Measurements from ENCODE around the gene ACO1.

The ACO1 gene

DNA sequence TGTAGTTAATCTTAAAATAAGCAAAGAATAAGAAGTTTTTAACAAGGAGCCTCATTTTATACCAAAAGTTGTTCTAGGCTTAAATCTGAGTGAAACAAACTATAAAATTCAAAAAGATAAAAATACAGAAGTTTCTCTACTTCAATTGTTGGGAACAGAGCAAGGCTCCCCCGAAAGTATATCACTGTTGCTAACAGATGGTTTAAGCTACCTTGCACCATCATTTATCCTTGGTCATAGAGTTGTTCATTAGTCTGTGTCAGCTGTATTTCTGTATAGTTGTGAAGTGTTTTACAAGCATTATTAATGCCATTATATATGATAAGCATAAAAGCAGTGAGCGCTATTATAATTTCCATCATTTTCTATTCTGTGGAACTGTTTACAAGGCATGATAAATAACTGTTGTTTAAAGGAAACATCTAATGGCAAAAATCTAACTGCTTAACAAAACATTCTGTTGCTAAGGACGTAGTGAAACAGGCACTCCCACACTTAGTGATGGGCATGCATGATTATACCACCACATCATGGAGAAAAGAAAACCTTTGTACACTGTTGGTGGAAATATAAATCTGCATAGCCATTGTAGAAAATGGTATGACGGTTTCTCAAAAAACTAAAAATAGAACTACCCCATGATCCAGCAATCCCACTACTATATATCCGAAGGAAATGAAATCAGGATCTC, 23.3 kb upstream of the ACO1 start:
- no peak for DNase-seq
- CTCF ChIA-PET, result no interaction called here
- no peaks in the 10 kb centered on the region for H3K9me3 Mint-ChIP-seq
- no peaks in the 10 kb centered on the region for H3K36me3 Mint-ChIP-seq
- no peaks in the 10 kb centered on the region for H3K4me1 Mint-ChIP-seq
- H3K27me3 Mint-ChIP-seq, result no peaks in the 10 kb centered on the region
- H3K4me3 Mint-ChIP-seq, result no peak overlapping the region
- H3K27ac Mint-ChIP-seq, result no peak overlapping the region

DNA sequence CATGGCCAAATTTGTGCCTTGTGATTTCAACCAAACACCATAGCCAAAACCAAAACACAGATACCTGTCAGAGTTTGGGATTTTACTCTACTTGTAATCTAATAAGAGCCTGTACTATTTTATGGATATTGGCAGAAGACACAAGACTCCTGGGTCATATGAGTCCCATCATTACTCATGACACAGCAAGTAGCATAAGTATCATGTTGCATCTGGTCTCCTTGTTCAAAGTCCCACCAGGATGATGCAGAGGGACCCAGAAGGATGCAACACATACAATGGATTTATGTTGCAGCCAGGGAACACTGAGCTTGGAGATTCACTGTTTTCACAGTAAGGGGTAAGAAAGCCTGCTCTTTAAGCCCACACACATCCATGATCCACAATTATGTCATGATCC, 13.2 kb upstream of the ACO1 start:
- Mint-ChIP-seq H3K27me3 (peaks cover 6% of the 10 kb centered on the region), H3K4me1 (no peaks in the 10 kb centered on the region), H3K27ac (no peak overlapping the region), H3K9me3 (peaks cover 4% of the 10 kb centered on the region), H3K4me3 (no peak overlapping the region), H3K36me3 (no peaks in the 10 kb centered on the region)
- CTCF ChIA-PET, result interaction anchor here (1.0 kb wide), 1 partner anchor 8 kb away, joined by 3 read pairs; no protein-coding TSS in a partner anchor
- DNase-seq, result no peak

DNA sequence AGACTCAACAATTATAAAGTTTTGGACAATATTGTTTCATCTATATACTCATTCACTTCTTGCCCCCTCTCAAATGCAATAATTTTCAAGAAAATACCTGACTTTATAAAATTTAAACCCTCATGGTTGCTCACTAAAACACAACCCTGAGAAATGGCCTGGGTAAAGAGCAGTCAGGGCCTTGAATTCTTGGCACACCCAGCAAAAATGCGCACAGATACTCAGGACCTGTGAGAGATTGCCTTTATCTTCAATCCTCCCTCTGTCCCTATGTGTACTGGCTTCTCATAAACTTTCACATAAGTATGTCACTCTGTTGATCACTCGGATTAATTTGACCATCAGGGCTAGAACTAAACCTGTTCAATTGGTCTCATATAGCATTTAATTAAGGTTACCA, 12.8 kb upstream of the ACO1 start:
- Mint-ChIP-seq H3K9me3 (peaks cover 4% of the 10 kb centered on the region), H3K36me3 (no peaks in the 10 kb centered on the region)
- CTCF ChIA-PET, result no interaction called here

DNA sequence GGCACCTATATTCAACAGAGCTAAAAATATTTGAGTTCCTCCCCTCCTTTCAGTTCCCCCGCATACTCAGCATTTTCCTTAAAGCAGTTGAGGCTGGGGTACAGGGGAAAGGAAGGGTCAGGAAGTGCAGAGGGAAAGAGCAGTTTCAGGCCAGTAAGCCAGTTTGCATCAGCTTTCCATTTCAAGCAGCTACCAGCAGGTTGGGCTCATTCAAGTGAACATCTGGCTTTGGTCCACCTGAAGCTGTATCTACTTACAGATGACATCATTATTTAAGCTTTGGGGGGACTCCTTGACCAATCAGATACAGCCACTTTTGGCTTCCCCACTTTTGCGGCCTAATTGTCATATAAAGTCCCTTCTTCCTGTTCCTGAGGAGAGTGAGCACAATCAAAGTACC, 8.2 kb upstream of the ACO1 start:
- Mint-ChIP-seq H3K36me3 (no peaks in the 10 kb centered on the region), H3K27ac (no peak overlapping the region), H3K4me3 (no peak overlapping the region), H3K4me1 (peaks cover 10% of the 10 kb centered on the region), H3K9me3 (no peaks in the 10 kb centered on the region), H3K27me3 (peaks cover 16% of the 10 kb centered on the region)
- no peak for DNase-seq
- CTCF ChIA-PET, result interaction anchor here (1.4 to 7.4 kb wide), 3 partner anchors 9 to 202 kb away, joined by 4 to 421 read pairs (median 25); partner anchors contain the start of genes ACO1, NDUFB6 and RIGI

More for the DNA sequence above, 12.8 kb upstream of the ACO1 start:
- Mint-ChIP-seq H3K4me1 (no peaks in the 10 kb centered on the region), H3K27me3 (peaks cover 6% of the 10 kb centered on the region), H3K4me3 (no peak overlapping the region), H3K27ac (no peak overlapping the region)
- DNase-seq, result no peak

DNA sequence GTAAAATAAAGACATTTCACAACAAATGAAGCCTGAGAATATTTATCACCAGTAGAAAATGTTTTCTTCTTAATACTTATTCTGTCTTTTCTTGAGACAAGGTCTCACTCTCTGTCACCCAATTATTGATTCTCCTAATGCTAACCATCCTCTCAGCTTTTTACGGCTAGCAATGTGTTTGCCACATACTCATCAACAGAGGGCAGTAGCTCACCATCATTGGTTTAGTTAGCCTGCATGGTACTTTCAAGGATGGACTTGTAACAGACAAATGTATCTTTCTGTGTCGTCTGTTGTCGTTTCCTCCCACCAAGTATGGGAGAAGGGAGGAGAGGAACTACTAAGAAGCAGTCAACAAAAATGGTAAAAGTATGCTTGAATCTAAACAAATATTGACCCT, 5.9 kb upstream of the ACO1 start:
- peak; percentile 48 for DNase-seq
- Mint-ChIP-seq H3K27ac (no peak overlapping the region), H3K9me3 (no peaks in the 10 kb centered on the region), H3K4me3 (no peak overlapping the region), H3K27me3 (peaks cover 36% of the 10 kb centered on the region), H3K4me1 (peaks cover 11% of the 10 kb centered on the region), H3K36me3 (no peaks in the 10 kb centered on the region)
- CTCF ChIA-PET, result interaction anchor here (0.6 to 7.4 kb wide), 30 partner anchors 8 to 848 kb away, joined by 3 to 421 read pairs (median 5); partner anchors contain the start of genes NDUFB6, RIGI and SMIM27

DNA sequence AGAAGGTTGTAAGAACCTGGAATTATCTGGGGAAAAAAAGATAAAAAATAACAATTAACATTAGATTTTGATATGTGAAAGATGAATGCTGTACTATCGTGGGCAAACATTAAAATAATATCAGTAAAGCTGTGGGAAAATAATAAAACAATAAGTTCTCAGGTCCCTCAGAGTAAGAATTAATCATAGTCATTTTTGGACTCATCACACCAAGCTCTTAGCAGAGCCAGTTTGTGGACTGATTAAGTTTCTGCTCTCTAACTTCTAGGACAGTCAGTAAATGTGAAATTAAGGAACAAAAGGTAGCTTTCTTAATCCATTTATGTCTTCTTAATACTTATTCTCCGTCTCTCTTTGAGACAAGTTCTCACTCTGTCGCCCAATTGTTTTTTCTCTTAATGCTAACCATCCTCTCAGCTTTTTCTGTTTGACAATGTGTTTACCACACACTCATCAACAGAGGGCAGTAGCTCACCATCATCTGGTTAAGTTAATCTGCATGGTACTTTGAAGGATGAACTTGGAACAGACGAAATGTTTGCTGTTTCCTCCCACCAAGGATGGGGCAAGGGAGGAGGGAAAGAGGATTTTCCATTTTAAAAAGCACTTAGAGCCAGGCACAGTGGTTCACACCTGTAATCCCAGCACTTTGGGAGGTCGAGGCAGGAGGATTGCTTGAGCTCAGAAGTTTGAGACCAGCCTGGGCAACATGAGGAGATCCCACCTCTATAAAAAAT, 5.3 kb upstream of the ACO1 start:
- H3K36me3 Mint-ChIP-seq, result no peaks in the 10 kb centered on the region
- CTCF ChIA-PET, result interaction anchor here (0.7 to 7.4 kb wide), 33 partner anchors 9 to 847 kb away, joined by 3 to 421 read pairs (median 5); partner anchors contain the start of genes NDUFB6, RIGI and SMIM27
- H3K9me3 Mint-ChIP-seq, result no peaks in the 10 kb centered on the region
- no peak overlapping the region for H3K27ac Mint-ChIP-seq
- H3K27me3 Mint-ChIP-seq, result peaks cover 41% of the 10 kb centered on the region
- DNase-seq, result peak; percentile 66
- peaks cover 16% of the 10 kb centered on the region for H3K4me1 Mint-ChIP-seq
- no peak overlapping the region for H3K4me3 Mint-ChIP-seq

DNA sequence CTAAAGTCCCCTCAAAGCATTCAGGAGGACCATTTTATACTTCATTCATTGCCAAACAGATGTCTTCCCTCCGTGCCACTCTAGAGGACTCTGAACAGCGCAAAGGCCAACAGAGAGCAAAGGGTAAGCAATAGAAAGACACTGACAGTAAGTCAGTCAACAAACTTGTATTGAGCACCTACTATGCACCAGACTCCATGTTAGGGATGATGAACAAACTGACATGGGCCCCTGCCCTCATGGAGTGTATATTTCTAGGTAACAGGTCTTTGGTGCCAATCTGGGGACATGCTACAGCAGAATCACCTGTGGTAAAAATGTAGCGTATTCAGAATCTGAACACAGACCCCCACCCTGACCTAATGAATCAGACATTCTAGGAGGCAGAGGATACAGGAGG, 3.5 kb upstream of the ACO1 start:
- CTCF ChIA-PET, result interaction anchor here (1.0 to 7.4 kb wide), 7 partner anchors 22 to 199 kb away, joined by 3 to 421 read pairs (median 7); partner anchors contain the start of genes NDUFB6 and RIGI

DNA sequence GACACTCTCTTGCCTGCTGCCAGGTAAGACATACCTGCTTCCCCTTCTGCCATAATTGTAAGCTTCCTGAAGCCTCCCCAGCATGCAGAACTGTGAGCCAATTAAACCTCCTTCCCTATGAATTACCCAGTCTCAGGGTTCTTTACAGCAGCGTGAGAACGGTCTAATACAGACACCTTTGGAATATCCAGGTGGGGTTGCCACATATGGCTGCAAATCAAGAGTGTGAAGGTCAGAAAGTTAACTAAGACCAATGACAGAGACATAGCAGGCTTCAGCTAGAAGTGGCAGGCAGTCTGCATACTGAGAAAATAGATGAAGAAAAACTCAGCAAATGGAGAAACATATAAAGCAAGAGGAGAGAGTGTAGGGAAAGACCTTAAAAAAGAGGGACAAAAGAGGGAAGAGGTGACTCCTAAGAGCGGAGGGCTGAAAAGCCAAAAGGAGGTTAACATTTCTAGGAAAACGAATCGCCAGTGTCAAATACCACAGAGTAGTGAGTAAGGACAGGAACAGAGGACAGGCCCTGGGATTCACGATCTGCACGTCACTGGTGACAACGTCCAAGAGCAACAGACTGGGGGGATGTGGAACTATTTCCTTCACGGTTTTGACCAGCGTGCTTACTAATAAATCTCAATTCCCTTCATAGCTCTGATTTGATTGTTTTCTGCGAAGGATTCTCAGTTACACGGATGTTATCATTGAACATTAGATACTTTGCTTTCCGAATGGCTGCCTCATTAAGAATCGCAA, 1.7 kb upstream of the ACO1 start:
- Mint-ChIP-seq H3K27me3 (peaks cover 41% of the 10 kb centered on the region), H3K4me3 (no peak overlapping the region), H3K4me1 (peaks cover 31% of the 10 kb centered on the region), H3K27ac (no peak overlapping the region), H3K9me3 (no peaks in the 10 kb centered on the region), H3K36me3 (no peaks in the 10 kb centered on the region)
- CTCF ChIA-PET, result interaction anchor here (0.7 to 5.0 kb wide), 7 partner anchors 49 to 197 kb away, joined by 3 to 49 read pairs (median 5); partner anchors contain the start of genes NDUFB6 and RIGI
- DNase-seq, result no peak

More for the DNA sequence above, 3.5 kb upstream of the ACO1 start:
- Mint-ChIP-seq H3K4me1 (peaks cover 24% of the 10 kb centered on the region), H3K27ac (no peak overlapping the region), H3K36me3 (no peaks in the 10 kb centered on the region), H3K27me3 (peaks cover 41% of the 10 kb centered on the region), H3K4me3 (no peak overlapping the region), H3K9me3 (no peaks in the 10 kb centered on the region)
- DNase-seq, result no peak

DNA sequence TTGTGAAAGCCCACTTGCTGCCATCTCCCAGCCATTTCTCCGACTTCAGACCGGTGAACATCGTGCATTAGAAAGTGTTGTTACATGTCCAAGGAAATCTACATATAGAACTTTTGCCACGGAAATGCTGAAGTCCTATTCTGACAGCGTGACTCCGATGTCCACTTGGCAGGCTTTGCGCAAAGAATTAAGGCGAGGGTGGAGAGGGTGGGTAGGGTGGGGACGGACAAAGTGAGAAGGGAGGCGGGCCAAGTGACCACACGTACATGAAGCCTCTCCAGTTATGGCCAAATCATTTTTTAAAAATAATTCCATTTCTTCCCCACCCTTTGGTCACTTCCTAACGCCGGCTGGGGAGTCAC, 460 bp upstream of the ACO1 start:
- DNase-seq, result peak; percentile 25
- H3K27ac Mint-ChIP-seq, result no peak overlapping the region

DNA sequence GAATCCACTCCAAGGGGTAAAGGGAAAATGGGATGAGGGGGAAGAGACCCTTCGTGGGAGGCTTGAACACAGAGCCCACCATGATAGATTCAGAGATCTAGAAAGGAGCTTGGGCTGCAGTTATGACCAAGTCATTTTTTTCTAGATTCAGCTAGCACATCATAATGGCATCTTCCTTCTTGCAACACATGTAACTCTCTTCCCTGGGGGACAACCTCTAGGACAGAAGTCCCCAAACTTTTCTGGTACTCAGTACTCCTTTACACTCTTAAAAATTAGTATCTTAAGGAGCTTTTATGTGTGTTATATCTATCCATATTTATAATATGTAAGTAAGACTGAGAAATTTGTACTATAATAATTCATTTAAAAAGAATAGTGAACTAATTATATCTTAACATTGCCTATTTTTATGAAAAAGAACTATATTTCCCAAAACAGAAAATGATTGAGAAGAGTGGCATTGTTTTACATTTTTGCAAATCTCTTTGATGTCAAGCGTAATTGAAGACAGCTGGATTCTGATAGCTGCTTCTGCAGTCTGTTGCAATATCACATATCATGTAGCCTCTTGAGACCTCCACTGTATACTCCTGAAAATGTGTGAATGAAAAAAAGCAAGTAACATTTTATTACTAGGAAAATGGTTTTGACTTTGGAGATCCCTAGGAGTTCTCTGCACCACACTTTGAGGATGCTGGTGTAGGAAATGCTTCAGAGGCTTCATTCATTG, 875 bp downstream of the ACO1 start:
- Mint-ChIP-seq H3K27ac (no peak overlapping the region), H3K36me3 (no peaks in the 10 kb centered on the region), H3K4me3 (peak overlapping the region; percentile 78), H3K9me3 (no peaks in the 10 kb centered on the region), H3K27me3 (peaks cover 33% of the 10 kb centered on the region), H3K4me1 (peaks cover 21% of the 10 kb centered on the region)
- no peak for DNase-seq
- CTCF ChIA-PET, result interaction anchor here (1.7 to 5.0 kb wide), 3 partner anchors 9 to 195 kb away, joined by 4 to 49 read pairs (median 13); partner anchors contain the start of gene NDUFB6

More for the DNA sequence above, 460 bp upstream of the ACO1 start:
- Mint-ChIP-seq H3K9me3 (no peaks in the 10 kb centered on the region), H3K27me3 (peaks cover 41% of the 10 kb centered on the region), H3K36me3 (no peaks in the 10 kb centered on the region), H3K4me1 (peaks cover 26% of the 10 kb centered on the region), H3K4me3 (peak overlapping the region; percentile 64)
- CTCF ChIA-PET, result interaction anchor here (1.4 to 5.0 kb wide), 6 partner anchors 7 to 205 kb away, joined by 3 to 49 read pairs (median 8); partner anchors contain the start of genes NDUFB6 and RIGI

DNA sequence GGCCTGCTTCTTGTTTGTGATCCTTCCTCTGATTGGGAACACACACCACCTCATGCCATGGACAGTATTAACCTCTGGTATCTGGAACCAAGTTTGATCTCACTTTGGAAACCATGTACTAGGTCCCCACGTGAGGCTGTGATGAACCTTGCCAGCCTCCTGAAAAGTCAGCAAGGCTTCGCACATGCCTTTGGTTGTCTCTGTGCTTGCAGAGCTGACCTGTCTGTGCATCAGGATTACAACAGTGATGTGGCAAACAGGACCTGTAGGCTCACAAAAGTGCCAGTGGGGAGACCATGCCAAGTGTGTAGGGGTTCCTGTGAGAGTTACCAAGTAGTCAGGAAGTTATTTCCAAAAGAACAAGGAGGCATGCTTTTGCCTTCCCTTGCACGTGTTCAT, 1.4 kb downstream of the ACO1 start:
- no peak overlapping the region for H3K27ac Mint-ChIP-seq
- no peaks in the 10 kb centered on the region for H3K36me3 Mint-ChIP-seq
- CTCF ChIA-PET, result interaction anchor here (2.2 to 5.0 kb wide), 2 partner anchors 187 to 194 kb away, joined by 13 to 49 read pairs; partner anchors contain the start of gene NDUFB6
- no peaks in the 10 kb centered on the region for H3K9me3 Mint-ChIP-seq
- H3K27me3 Mint-ChIP-seq, result peaks cover 29% of the 10 kb centered on the region
- DNase-seq, result no peak
- H3K4me3 Mint-ChIP-seq, result no peak overlapping the region
- peaks cover 21% of the 10 kb centered on the region for H3K4me1 Mint-ChIP-seq

DNA sequence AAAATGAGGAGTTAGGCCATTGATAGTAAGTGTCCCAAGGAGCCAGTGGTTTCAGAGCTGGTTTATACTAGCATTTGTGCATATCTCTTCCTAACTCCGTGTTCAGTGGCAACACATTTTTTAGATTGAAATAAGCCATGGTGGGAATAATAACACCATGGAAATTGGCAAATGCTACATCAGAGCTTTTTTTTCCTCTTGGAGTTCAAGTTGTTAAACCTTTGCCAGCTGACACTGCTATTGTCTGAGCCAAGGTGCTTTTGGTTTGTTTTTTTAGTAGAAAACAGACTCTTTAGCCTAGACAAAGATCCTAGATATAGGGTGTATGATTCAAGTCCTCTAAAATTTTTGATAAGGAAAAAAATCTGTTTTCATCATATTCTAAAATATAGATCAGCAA, 2.8 kb downstream of the ACO1 start:
- Mint-ChIP-seq H3K9me3 (no peaks in the 10 kb centered on the region), H3K4me3 (no peak overlapping the region)
- DNase-seq, result no peak

DNA sequence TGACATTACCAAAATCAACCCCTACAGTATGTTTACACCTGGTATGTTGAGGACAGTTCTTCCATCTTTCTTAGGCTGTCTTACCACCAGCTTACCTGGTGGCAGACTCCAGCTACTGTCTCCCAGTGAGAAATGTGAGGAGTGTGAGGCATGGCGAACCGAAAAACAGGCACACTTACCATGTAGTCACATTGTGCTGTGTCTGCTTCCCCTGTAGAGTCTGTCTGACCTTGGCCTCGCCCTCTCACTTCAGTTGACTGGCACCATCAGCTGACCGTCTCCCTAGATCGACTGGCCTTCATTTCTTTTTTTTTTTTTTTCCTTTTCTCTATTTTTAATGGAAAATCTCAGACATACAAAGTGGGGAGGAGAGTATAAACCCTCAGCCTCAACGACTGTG, 4.9 kb downstream of the ACO1 start:
- Mint-ChIP-seq H3K36me3 (no peaks in the 10 kb centered on the region), H3K4me1 (peaks cover 15% of the 10 kb centered on the region), H3K9me3 (no peaks in the 10 kb centered on the region), H3K4me3 (no peak overlapping the region), H3K27me3 (no peaks in the 10 kb centered on the region), H3K27ac (no peak overlapping the region)
- DNase-seq, result no peak
- CTCF ChIA-PET, result interaction anchor here (1.4 to 2.1 kb wide), 2 partner anchors 10 to 183 kb away, joined by 4 to 6 read pairs; no protein-coding TSS in a partner anchor

More for the DNA sequence above, 2.8 kb downstream of the ACO1 start:
- CTCF ChIA-PET, result no interaction called here
- Mint-ChIP-seq H3K4me1 (peaks cover 21% of the 10 kb centered on the region), H3K36me3 (no peaks in the 10 kb centered on the region), H3K27me3 (peaks cover 17% of the 10 kb centered on the region), H3K27ac (no peak overlapping the region)
